Limb (tissue), 2 donors: ENCODE measurements around the gene S100A2.
"Not testable (repeated sequence)": the region's sequence is repeated elsewhere in the genome, so short reads cannot be mapped to it uniquely, and the experiment has no call there.

Experiments used
- DNase-seq, 2 donors: peaks; one replicate each; pipeline ENCODE4 v3.0.0-alpha.2; 2016; ENCODE audit errors: extremely low spot score in 2 of 2

Gene S100A2

GRCh38 chr1:153588482-153588881 lies 22.8 kb upstream of the S100A2 start:
- no peak for DNase-seq

GRCh38 chr1:153588033-153588432 lies 22.4 kb upstream of the S100A2 start:
- not testable (repeated sequence) for DNase-seq

GRCh38 chr1:153587314-153587713 lies 21.7 kb upstream of the S100A2 start:
- no peak for DNase-seq

- no peak for DNase-seq
These were observed 20.7 kb upstream of the S100A2 start for GRCh38 chr1:153586347-153586746.

- no peak for DNase-seq
These were observed 19.4 kb upstream of the S100A2 start for GRCh38 chr1:153585006-153585405.

GRCh38 chr1:153583976-153584375 lies 18.3 kb upstream of the S100A2 start:
- DNase-seq, result no peak

- not testable (repeated sequence) for DNase-seq
These were observed 17.9 kb upstream of the S100A2 start for GRCh38 chr1:153583514-153583913.

GRCh38 chr1:153582836-153583235 lies 17.2 kb upstream of the S100A2 start:
- DNase-seq, result not testable (repeated sequence)

- no peak for DNase-seq
These were observed 13.3 kb upstream of the S100A2 start for GRCh38 chr1:153578936-153579335.

GRCh38 chr1:153578490-153578889 lies 12.8 kb upstream of the S100A2 start:
- DNase-seq, result no peak

GRCh38 chr1:153577624-153578051 lies 12.0 kb upstream of the S100A2 start:
- DNase-seq, result no peak

- DNase-seq, result no peak
These were observed 11.5 kb upstream of the S100A2 start for GRCh38 chr1:153577138-153577537.

GRCh38 chr1:153575497-153575896 lies 9.9 kb upstream of the S100A2 start:
- not testable (repeated sequence) for DNase-seq

- not testable (repeated sequence) for DNase-seq
These were observed 9.4 kb upstream of the S100A2 start for GRCh38 chr1:153575081-153575491.

GRCh38 chr1:153573351-153573750 lies 7.7 kb upstream of the S100A2 start:
- DNase-seq, result no peak

- DNase-seq, result peak in 1 of 2 donors; percentile 59
These were observed 6.9 kb upstream of the S100A2 start for GRCh38 chr1:153572569-153573015.

GRCh38 chr1:153571706-153572105 lies 6.1 kb upstream of the S100A2 start:
- DNase-seq, result no peak

GRCh38 chr1:153570874-153571273 lies 5.2 kb upstream of the S100A2 start:
- no peak for DNase-seq

GRCh38 chr1:153569465-153569864 lies 3.8 kb upstream of the S100A2 start:
- no peak for DNase-seq

GRCh38 chr1:153568367-153569099 lies 2.9 kb upstream of the S100A2 start:
- DNase-seq, result peak; percentile 93

GRCh38 chr1:153567621-153568366 lies 2.1 kb upstream of the S100A2 start:
- no peak for DNase-seq
